Panc1 (cell line): ENCODE data around the gene RGS14. TPM values are rescaled to one million over a fixed set of nuclear protein-coding genes. Genes with fewer than 3 reads are reported as not detected.
"Not testable (repeated sequence)": the region's sequence is repeated elsewhere in the genome, so short reads cannot be mapped to it uniquely, and the experiment has no call there.

Experiments
- ATAC-seq: fragments of 200-7000 bp; cut with Tn5 transposase; 2 replicates; pipeline ENCODE4 v1.9.1; 2020; ENCODE audit warnings: mild to moderate bottlenecking, moderate library complexity
- BruUV-seq: library from RNA; stranded (reverse); fragments of 400-500 nt; replicated peaks from 2 replicates; lab custom pipeline; 2021; lab: Mats Ljungman, UMichigan
- CTCF ChIA-PET: fragments of 300-600 bp; sonication (Branson Sonifier 250); formaldehyde crosslinking; loops from one replicate; lab custom pipeline; 2022; ENCODE audit warnings: antibody characterized with exemption; lab: Charles Lee
- POLR2A ChIA-PET: fragments of 300-600 bp; sonication (Branson Sonifier 250); formaldehyde crosslinking; loops from one replicate; lab custom pipeline; 2022; ENCODE audit warnings: antibody characterized with exemption; lab: Charles Lee
- DNase-seq: peaks from one replicate; pipeline ENCODE4 v3.0.0-alpha.2; 2010; ENCODE audit warnings: low read depth, low spot score
- H3K27ac ChIP-seq: 2 replicates; pipeline ENCODE4 v1.5.1; 2011; ENCODE audit warnings: mild to moderate bottlenecking, low read length, inconsistent platforms
- H3K27me3 ChIP-seq: fragments of 200-500 bp; sonication (Bioruptor generic); 2 replicates; pipeline ENCODE4 v1.6.0; 2014; ENCODE audit warnings: low read length, inconsistent platforms; ENCODE audit not compliant: control insufficient read depth, insufficient read depth
- H3K36me3 ChIP-seq: fragments of 200-500 bp; sonication (Bioruptor generic); 2 replicates; pipeline ENCODE4 v1.5.1; 2014; ENCODE audit warnings: inconsistent platforms, mild to moderate bottlenecking, low read length, moderate library complexity; ENCODE audit not compliant: control insufficient read depth, insufficient read depth
- H3K4me1 ChIP-seq: 2 replicates; pipeline ENCODE4 v1.5.1; 2011; ENCODE audit warnings: inconsistent platforms, mild to moderate bottlenecking, low read length, moderate library complexity; ENCODE audit not compliant: control insufficient read depth, insufficient read depth
- H3K4me3 ChIP-seq, 2 experiments: 2 replicates each; pipeline ENCODE4 v1.5.1; 2011 to 2012; ENCODE audit warnings: low read depth in 2 of 2, low read length in 2 of 2, mild to moderate bottlenecking in 2 of 2, inconsistent platforms in 1 of 2, moderate library complexity in 1 of 2
- H3K9me3 ChIP-seq: fragments of 200-500 bp; sonication (Bioruptor generic); 2 replicates; pipeline ENCODE4 v1.5.1; 2014; ENCODE audit warnings: low read depth, mild to moderate bottlenecking, inconsistent platforms, low read length, moderate library complexity; ENCODE audit not compliant: control insufficient read depth, insufficient read depth
- POLR2AphosphoS5 ChIP-seq: IDR thresholded peaks from 2 replicates; pipeline ENCODE4 v1.6.1; 2012; ENCODE audit warnings: mild to moderate bottlenecking, low read depth, low read length, moderate library complexity
- SIN3A ChIP-seq: IDR thresholded peaks from 2 replicates; pipeline ENCODE4 v1.6.1; 2012; ENCODE audit warnings: low read depth, mild to moderate bottlenecking, low read length, moderate library complexity, borderline replicate concordance; ENCODE audit not compliant: insufficient read depth
- TCF7L2 ChIP-seq: IDR thresholded peaks from 2 replicates; pipeline ENCODE4 v1.6.1; 2011; ENCODE audit warnings: mild to moderate bottlenecking, low read depth, low read length, inconsistent platforms
- in situ Hi-C: cut with HindIII; loops from 2 replicates; pipeline ENCODE4 v1.10.0; 2016; ENCODE audit warnings: low sequenced_read_pairs, low pct_unique_long_range_greater_than_20kb
- intact Hi-C: fragments of 100-400 bp; cut with micrococcal nuclease; formaldehyde crosslinking; loops from one replicate; pipeline ENCODE4 v1.10.0; 2022; ENCODE audit not compliant: unreplicated experiment
- total RNA-seq: library from RNA; stranded (reverse); gene quantifications from one replicate; pipeline ENCODE4 v1.2.1, GENCODE V29; 2021; ENCODE audit not compliant: unreplicated experiment
- TF ChIP-seq, protein P1 (sequence below): fragments of 450-650 bp; IDR thresholded peaks from 2 replicates; pipeline ENCODE4 v1.5.1; 2017; ENCODE audit warnings: mild to moderate bottlenecking
- TF ChIP-seq, protein P2 (sequence below), 2 experiments: IDR thresholded peaks; 2 replicates each; pipeline ENCODE4 v1.6.1; 2011 to 2012; ENCODE audit warnings: low read depth in 2 of 2, control low read depth in 1 of 2, low read length in 1 of 2, mild to moderate bottlenecking in 1 of 2, moderate library complexity in 1 of 2; ENCODE audit not compliant: insufficient read depth in 1 of 2

The RGS14 gene
- total RNA-seq, 1 experiment from 2014 or later = 13.5 TPM

- in situ Hi-C loops = no loop called here
- no peak for ATAC-seq
- no peaks in the 10 kb centered on the region for H3K27me3 ChIP-seq
- no peak overlapping the region for H3K27ac ChIP-seq
- ChIA-PET POLR2A (no interaction called here), CTCF (no interaction called here)
- TF ChIP-seq TCF7L2 (no peak), POLR2AphosphoS5 (no peak)
- TF ChIP-seq, protein P1, sequence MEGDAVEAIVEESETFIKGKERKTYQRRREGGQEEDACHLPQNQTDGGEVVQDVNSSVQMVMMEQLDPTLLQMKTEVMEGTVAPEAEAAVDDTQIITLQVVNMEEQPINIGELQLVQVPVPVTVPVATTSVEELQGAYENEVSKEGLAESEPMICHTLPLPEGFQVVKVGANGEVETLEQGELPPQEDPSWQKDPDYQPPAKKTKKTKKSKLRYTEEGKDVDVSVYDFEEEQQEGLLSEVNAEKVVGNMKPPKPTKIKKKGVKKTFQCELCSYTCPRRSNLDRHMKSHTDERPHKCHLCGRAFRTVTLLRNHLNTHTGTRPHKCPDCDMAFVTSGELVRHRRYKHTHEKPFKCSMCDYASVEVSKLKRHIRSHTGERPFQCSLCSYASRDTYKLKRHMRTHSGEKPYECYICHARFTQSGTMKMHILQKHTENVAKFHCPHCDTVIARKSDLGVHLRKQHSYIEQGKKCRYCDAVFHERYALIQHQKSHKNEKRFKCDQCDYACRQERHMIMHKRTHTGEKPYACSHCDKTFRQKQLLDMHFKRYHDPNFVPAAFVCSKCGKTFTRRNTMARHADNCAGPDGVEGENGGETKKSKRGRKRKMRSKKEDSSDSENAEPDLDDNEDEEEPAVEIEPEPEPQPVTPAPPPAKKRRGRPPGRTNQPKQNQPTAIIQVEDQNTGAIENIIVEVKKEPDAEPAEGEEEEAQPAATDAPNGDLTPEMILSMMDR = no peak
- TF ChIP-seq, protein P2, sequence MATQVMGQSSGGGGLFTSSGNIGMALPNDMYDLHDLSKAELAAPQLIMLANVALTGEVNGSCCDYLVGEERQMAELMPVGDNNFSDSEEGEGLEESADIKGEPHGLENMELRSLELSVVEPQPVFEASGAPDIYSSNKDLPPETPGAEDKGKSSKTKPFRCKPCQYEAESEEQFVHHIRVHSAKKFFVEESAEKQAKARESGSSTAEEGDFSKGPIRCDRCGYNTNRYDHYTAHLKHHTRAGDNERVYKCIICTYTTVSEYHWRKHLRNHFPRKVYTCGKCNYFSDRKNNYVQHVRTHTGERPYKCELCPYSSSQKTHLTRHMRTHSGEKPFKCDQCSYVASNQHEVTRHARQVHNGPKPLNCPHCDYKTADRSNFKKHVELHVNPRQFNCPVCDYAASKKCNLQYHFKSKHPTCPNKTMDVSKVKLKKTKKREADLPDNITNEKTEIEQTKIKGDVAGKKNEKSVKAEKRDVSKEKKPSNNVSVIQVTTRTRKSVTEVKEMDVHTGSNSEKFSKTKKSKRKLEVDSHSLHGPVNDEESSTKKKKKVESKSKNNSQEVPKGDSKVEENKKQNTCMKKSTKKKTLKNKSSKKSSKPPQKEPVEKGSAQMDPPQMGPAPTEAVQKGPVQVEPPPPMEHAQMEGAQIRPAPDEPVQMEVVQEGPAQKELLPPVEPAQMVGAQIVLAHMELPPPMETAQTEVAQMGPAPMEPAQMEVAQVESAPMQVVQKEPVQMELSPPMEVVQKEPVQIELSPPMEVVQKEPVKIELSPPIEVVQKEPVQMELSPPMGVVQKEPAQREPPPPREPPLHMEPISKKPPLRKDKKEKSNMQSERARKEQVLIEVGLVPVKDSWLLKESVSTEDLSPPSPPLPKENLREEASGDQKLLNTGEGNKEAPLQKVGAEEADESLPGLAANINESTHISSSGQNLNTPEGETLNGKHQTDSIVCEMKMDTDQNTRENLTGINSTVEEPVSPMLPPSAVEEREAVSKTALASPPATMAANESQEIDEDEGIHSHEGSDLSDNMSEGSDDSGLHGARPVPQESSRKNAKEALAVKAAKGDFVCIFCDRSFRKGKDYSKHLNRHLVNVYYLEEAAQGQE (IDR thresholded peaks at IDR 0.05; ENCODE audit: insufficient read depth in 1 of 2, low read depth in 2 of 2, low read length in 1 of 2) = no peak
- H3K9me3 ChIP-seq = no peaks in the 10 kb centered on the region
- no peak for DNase-seq
- intact Hi-C loops = no loop called here
- H3K4me1 ChIP-seq = peaks cover 13% of the 10 kb centered on the region
- H3K4me3 ChIP-seq = no peak overlapping the region
- H3K36me3 ChIP-seq = no peaks in the 10 kb centered on the region
- BruUV-seq = no TSS peak
These were observed 2.1 kb downstream of the RGS14 start for GRCh38 chr5:177359860-177360259.

DNA sequence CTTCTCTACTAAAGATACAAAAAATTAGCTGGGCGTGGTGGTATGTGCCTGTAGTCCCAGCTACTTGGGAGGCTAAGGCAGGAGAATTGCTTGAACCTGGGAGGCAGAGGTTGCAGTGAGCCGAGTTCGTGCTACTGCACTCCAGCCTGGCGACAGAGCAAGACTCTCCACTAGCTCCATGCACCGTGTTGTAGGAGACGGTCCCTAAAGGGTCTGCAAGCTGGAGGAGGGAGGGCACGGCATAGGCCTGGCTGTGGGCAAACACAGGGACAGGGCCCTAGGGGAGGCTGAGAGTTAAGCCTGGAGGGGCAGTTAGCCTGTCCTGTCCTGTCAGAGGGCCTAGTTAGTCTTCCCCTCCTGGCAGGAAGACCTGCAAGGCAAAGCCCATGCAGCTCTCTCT is 3.0 kb downstream of the RGS14 start:
- ATAC-seq, DNase-seq, H3K27me3 ChIP-seq, H3K9me3 ChIP-seq, H3K27ac ChIP-seq, intact Hi-C loops, H3K36me3 ChIP-seq, in situ Hi-C loops, H3K4me3 ChIP-seq, BruUV-seq: not testable (repeated sequence)
- H3K4me1 ChIP-seq = peaks cover 13% of the 10 kb centered on the region
- CTCF ChIA-PET = interaction anchor here (0.8 kb wide), 1 partner anchor 10 kb away, joined by 5 read pairs; no protein-coding TSS in a partner anchor
- POLR2A ChIA-PET = interaction anchor here (0.5 to 1.4 kb wide), 4 partner anchors 9 to 64 kb away, joined by 4 to 6 read pairs (median 5); no protein-coding TSS in a partner anchor

DNA sequence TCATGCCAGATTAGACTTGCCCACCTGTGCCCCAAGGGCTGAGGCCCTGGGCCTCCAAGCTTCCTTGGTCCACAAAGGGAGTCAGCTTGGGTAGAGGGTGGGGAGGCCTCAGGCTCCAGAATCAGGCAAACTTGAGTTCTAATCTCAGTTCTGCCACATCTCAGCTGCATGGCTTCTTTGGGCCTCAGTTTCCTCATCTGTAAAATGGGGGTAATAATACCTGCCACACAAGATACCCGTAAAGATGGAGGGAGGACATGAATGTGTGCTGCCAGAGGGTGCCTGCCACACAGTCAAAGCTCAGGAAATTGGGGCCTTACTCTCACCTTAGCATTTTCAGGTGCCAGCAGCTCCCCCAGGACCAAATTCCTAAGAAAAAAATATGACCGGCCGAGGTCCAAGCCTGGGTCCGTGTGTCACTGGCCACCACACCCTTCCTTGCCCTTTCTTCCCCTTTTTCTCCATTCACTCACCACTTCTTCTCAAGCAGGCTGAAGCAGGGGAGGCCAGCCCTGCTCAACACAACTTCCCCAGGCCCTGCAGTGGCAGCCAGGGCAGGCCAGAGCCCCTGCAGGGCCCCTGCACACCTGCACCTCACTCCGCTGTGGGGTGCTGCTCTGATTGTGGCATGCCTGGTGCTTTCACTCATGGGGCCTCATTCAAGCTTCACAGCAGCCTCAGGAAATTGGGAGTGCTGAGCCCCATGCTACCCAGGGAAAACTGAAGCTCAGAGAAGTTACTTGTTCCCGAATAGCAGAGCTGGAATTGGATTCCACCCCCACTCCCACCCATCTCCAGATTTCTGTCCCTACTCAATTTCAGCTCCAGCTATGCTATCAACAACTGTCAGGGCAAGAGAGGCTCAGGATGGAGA is 3.9 kb downstream of the RGS14 start:
- in situ Hi-C loops = no loop called here
- BruUV-seq = no TSS peak
- Histone ChIP-seq H3K9me3 (no peaks in the 10 kb centered on the region), H3K4me3 (no peak overlapping the region), H3K27me3 (no peaks in the 10 kb centered on the region), H3K4me1 (peaks cover 18% of the 10 kb centered on the region), H3K27ac (no peak overlapping the region), H3K36me3 (no peaks in the 10 kb centered on the region)
- CTCF ChIA-PET = interaction anchor here (0.8 kb wide), 1 partner anchor 9 kb away, joined by 5 read pairs; no protein-coding TSS in a partner anchor
- TF ChIP-seq, protein P1 = no peak
- no peak for TF ChIP-seq TCF7L2
- TF ChIP-seq, protein P2 (IDR thresholded peaks at IDR 0.05; ENCODE audit: insufficient read depth in 1 of 2, low read depth in 2 of 2, low read length in 1 of 2) = no peak
- no peak for TF ChIP-seq POLR2AphosphoS5
- no peak for TF ChIP-seq SIN3A
- POLR2A ChIA-PET = interaction anchor here (1.4 kb wide), 1 partner anchor 10 kb away, joined by 6 read pairs; no protein-coding TSS in a partner anchor
- DNase-seq (no peak), ATAC-seq (no peak)
- intact Hi-C loops = no loop called here
